Spleen (tissue), 7 donors: Measurements from ENCODE around the gene DPH3.

Experiments
- POLR2A ChIP-seq, 3 donors: fragments of 450-650 bp; IDR thresholded peaks; one replicate each; pipeline ENCODE4 v1.5.1; 2017; ENCODE audit warnings: antibody characterized with exemption in 3 of 3, mild to moderate bottlenecking in 1 of 3
- TF ChIP-seq, protein P1 (sequence below), 11 experiments: fragments of 200-600 bp in 7 of 11; fragments of 450-650 bp in 4 of 11; sonication (generic) in 4 of 11; IDR thresholded peaks in 8 of 11; conservative IDR thresholded peaks in 3 of 11; 1 replicate in 7 of 11; 2 replicates in 4 of 11; pipeline versions ENCODE4 v1.4.0 to v1.8.0; 2016 to 2021; ENCODE audit warnings: antibody characterized with exemption in 11 of 11, inconsistent platforms in 4 of 11, mild to moderate bottlenecking in 1 of 11
- donor health status: DM: no; HTN: no; CAD: no; lungs with moderate emphysema.
- donor health status: DM: no; HTN: no; CAD: no.
- donor health status: DM: no; HTN: no; CAD: no.

DNA sequence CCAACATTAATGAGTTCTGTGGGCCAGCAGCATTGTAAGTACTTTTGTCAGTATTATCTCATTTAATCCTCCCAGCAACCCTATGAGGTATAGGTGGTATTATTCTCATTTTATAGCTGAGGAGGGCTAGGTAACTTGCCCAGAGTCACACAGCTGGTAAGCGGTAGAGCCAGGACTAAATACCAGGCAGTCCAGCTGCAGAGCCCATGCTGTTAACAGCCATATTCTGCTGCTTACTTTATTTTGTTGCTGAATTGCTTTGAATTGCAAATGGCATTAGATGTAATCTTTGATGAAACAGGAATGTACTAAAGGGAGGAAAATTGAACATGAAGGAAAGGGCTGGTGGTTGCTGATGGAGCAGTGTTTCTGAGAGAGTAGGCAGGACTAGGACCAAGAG is 19.9 kb upstream of the DPH3 start:
- TF ChIP-seq, protein P1, sequence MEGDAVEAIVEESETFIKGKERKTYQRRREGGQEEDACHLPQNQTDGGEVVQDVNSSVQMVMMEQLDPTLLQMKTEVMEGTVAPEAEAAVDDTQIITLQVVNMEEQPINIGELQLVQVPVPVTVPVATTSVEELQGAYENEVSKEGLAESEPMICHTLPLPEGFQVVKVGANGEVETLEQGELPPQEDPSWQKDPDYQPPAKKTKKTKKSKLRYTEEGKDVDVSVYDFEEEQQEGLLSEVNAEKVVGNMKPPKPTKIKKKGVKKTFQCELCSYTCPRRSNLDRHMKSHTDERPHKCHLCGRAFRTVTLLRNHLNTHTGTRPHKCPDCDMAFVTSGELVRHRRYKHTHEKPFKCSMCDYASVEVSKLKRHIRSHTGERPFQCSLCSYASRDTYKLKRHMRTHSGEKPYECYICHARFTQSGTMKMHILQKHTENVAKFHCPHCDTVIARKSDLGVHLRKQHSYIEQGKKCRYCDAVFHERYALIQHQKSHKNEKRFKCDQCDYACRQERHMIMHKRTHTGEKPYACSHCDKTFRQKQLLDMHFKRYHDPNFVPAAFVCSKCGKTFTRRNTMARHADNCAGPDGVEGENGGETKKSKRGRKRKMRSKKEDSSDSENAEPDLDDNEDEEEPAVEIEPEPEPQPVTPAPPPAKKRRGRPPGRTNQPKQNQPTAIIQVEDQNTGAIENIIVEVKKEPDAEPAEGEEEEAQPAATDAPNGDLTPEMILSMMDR (IDR thresholded peaks at IDR 0.05 in 8 of 11, conservative IDR thresholded peaks at IDR 0.05 in 3 of 11) = no peak
- TF ChIP-seq POLR2A (IDR thresholded peaks at IDR 0.05) = no peak
